ENCODE results near the gene ITFG1. TPM values are rescaled to one million over a fixed set of nuclear protein-coding genes. Genes with fewer than 3 reads are reported as not detected.

ITFG1 gene
- total RNA-seq, 1 donor from 2014 or later = 71.3 TPM

DNA sequence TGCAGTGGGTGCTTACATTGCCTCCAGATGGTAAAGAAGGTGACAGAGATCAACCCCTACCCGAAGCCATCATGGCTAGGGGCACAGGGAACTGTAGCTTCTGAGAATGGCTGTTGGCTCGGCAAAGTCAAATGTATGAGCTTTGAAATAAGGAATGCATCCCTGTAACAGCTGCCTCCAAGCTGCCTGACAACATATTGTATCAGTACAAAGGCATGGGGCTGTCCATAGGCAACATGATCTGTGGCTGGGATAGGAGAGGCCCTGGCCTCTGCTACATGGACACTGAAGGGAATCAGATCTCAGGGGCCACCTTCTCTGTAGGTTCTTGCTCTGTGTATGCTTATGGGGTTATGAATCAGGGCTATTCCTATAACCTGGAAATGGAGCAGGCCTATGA lies 197.9 kb downstream of the ITFG1 start:
- Histone ChIP-seq H3K27ac (replicated peaks) (no peak overlapping the region), H3K9me3 (replicated peaks) (no peaks in the 10 kb centered on the region), H3K27me3 (ENCODE audit: low read depth) (no peaks in the 10 kb centered on the region), H3K36me3 (peaks cover 16% of the 10 kb centered on the region), H3K4me1 (no peaks in the 10 kb centered on the region), H3K4me3 (no peak overlapping the region)
- DNase-seq = no peak
- TF ChIP-seq, protein P1, sequence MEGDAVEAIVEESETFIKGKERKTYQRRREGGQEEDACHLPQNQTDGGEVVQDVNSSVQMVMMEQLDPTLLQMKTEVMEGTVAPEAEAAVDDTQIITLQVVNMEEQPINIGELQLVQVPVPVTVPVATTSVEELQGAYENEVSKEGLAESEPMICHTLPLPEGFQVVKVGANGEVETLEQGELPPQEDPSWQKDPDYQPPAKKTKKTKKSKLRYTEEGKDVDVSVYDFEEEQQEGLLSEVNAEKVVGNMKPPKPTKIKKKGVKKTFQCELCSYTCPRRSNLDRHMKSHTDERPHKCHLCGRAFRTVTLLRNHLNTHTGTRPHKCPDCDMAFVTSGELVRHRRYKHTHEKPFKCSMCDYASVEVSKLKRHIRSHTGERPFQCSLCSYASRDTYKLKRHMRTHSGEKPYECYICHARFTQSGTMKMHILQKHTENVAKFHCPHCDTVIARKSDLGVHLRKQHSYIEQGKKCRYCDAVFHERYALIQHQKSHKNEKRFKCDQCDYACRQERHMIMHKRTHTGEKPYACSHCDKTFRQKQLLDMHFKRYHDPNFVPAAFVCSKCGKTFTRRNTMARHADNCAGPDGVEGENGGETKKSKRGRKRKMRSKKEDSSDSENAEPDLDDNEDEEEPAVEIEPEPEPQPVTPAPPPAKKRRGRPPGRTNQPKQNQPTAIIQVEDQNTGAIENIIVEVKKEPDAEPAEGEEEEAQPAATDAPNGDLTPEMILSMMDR (IDR thresholded peaks at IDR 0.05; ENCODE audit: borderline replicate concordance) = no peak
- intact Hi-C loops (cut with micrococcal nuclease) = no loop called here

DNA sequence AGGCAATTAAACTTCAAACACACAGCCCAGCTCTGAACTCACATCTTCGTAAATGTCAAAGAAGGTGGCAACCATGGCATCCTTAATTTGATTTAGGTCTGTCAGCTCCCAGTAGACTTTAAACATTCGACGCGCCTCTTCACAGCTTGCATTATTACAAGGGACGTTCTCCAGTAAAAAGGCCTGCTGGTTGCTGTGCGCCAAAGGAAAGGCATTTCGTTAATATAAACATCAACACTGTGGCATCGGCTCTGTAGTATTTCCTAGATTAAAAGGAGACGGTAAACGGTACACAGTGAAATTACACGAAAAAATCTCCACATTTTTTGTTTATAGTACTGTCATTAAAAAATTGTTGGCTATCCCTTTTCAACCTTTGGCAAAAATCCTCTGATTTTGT lies 200.4 kb downstream of the ITFG1 start:
- DNase-seq = no peak
- Histone ChIP-seq H3K36me3 (peaks cover 27% of the 10 kb centered on the region), H3K4me3 (no peak overlapping the region), H3K9me3 (replicated peaks) (no peaks in the 10 kb centered on the region), H3K27ac (replicated peaks) (no peak overlapping the region), H3K27me3 (ENCODE audit: low read depth) (no peaks in the 10 kb centered on the region), H3K4me1 (no peaks in the 10 kb centered on the region)
- intact Hi-C loops (cut with micrococcal nuclease) = no loop called here
- TF ChIP-seq, protein P1 (IDR thresholded peaks at IDR 0.05; ENCODE audit: borderline replicate concordance) = no peak

DNA sequence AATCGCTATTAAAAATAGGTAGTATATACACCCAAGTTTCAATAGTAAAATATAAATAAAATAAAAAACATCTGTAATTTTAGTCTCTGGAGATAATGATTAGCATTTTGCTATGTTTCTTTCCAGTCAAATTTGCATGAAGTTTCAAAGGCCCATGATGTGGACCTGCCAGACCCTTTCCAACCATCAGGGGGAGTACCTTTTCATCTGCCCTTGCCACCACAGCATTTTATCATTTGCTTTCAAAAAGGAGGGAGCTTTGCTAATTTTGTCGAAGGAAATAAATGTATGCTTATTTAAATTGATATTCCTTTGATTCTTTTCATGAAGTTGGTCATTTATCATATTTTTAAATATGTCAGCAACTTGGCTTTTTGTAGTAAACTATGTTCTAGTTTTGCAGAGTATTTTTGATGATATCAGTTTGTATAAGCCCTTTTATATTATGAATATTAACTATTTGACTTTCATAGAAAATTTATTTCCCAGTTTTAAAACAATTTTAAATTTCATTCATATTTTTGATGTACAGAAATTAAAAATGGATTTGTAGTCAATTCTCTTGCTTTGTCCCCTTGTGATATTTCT lies 201.9 kb downstream of the ITFG1 start:
- Histone ChIP-seq H3K36me3 (peaks cover 27% of the 10 kb centered on the region), H3K27me3 (ENCODE audit: low read depth) (no peaks in the 10 kb centered on the region), H3K4me3 (no peak overlapping the region), H3K4me1 (no peaks in the 10 kb centered on the region), H3K27ac (replicated peaks) (no peak overlapping the region), H3K9me3 (replicated peaks) (no peaks in the 10 kb centered on the region)
- TF ChIP-seq, protein P1 (IDR thresholded peaks at IDR 0.05; ENCODE audit: borderline replicate concordance) = peak; percentile 68
- intact Hi-C loops (cut with micrococcal nuclease) = no loop called here
- no peak for DNase-seq

DNA sequence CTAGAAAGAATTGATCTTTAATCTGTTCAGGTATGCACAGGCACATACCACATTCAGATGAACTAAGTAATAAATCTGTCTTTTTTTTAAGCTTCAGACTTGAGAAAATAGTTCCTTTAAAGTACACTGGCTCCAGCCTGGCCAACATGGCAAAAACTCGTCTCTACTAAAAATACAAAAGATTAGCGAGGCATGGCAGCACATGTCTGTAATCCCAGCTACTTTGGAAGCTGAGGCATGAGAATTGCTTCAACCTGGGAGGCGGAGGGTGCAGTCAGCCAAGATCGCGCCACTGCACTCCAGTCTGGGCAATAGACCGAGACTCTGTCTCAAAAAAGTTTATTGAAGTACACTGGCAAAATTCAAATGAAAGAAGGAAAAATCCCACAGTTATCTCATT lies 206.1 kb downstream of the ITFG1 start:
- H3K4me1 ChIP-seq = no peaks in the 10 kb centered on the region
- TF ChIP-seq, protein P1 (IDR thresholded peaks at IDR 0.05; ENCODE audit: borderline replicate concordance) = no peak
- no peak overlapping the region for H3K27ac ChIP-seq (replicated peaks)
- H3K36me3 ChIP-seq = peaks cover 17% of the 10 kb centered on the region
- H3K27me3 ChIP-seq (ENCODE audit: low read depth) = no peaks in the 10 kb centered on the region
- intact Hi-C loops (cut with micrococcal nuclease) = no loop called here
- no peak overlapping the region for H3K4me3 ChIP-seq
- H3K9me3 ChIP-seq (replicated peaks) = no peaks in the 10 kb centered on the region
- no peak for DNase-seq

DNA sequence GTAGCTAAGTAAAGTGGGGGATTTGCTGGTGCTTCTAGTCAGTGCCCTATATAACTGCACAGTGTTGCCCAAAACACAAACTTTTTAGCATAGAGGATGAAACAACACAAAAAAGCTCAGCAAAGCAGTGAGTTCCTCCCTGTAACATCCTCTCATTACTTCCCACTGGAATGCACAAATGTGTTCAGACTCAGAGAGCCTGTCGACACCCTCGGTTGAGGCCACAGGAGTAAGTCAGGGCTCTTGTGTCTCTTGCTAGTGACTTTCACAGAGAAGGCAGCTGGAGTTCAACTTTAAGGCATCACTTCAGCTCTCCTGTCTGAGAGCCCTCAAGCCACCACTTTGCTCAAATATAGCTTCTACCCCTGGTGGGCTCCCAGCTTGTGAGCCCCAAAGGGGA lies 209.9 kb downstream of the ITFG1 start:
- Histone ChIP-seq H3K9me3 (replicated peaks) (no peaks in the 10 kb centered on the region), H3K27ac (replicated peaks) (no peak overlapping the region), H3K4me3 (no peak overlapping the region), H3K36me3 (no peaks in the 10 kb centered on the region), H3K27me3 (ENCODE audit: low read depth) (no peaks in the 10 kb centered on the region), H3K4me1 (no peaks in the 10 kb centered on the region)
- TF ChIP-seq, protein P1 (IDR thresholded peaks at IDR 0.05; ENCODE audit: borderline replicate concordance) = no peak
- DNase-seq = no peak
- intact Hi-C loops (cut with micrococcal nuclease) = no loop called here
